Fibroblast of lung (primary cell): ENCODE data around the gene SOX11.

Source experiments
- EZH2 ChIP-seq: IDR thresholded peaks from 2 replicates; pipeline ENCODE4 v1.5.1; 2012; ENCODE audit warnings: low read length, control low read depth, mild to moderate bottlenecking; ENCODE audit errors: missing control alignments
- TF ChIP-seq, protein P1 (sequence below), 2 donors: IDR thresholded peaks in 1 of 2; conservative IDR thresholded peaks in 1 of 2; 1 replicate in 1 of 2; 2 replicates in 1 of 2; pipeline ENCODE4 v1.5.1; 2011 to 2012; ENCODE audit warnings: low read length in 2 of 2, control low read depth in 1 of 2, inconsistent platforms in 1 of 2, low read depth in 1 of 2, mild to moderate bottlenecking in 1 of 2

DNA sequence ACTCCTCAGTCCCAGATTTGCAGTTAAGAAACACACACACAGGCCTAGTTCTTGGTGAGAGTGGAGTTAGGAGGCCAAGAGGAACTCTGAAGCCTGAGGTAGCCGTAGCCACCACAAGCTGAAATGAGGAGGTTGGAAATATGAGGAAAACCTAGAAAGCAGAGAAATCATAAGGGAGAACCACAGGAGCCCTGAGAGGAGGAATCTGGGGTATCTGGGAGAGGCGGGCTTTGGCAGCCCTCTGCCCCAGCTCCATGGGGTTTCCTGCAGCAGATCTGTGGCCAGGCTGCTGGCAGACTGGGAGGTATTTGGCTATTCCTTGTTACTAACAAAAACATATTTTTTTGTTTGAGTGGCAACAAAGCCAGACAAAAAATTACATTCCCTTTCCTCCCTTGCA is 11.0 kb downstream of the SOX11 start:
- no peak for TF ChIP-seq EZH2
- TF ChIP-seq, protein P1, sequence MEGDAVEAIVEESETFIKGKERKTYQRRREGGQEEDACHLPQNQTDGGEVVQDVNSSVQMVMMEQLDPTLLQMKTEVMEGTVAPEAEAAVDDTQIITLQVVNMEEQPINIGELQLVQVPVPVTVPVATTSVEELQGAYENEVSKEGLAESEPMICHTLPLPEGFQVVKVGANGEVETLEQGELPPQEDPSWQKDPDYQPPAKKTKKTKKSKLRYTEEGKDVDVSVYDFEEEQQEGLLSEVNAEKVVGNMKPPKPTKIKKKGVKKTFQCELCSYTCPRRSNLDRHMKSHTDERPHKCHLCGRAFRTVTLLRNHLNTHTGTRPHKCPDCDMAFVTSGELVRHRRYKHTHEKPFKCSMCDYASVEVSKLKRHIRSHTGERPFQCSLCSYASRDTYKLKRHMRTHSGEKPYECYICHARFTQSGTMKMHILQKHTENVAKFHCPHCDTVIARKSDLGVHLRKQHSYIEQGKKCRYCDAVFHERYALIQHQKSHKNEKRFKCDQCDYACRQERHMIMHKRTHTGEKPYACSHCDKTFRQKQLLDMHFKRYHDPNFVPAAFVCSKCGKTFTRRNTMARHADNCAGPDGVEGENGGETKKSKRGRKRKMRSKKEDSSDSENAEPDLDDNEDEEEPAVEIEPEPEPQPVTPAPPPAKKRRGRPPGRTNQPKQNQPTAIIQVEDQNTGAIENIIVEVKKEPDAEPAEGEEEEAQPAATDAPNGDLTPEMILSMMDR (conservative IDR thresholded peaks at IDR 0.05 in 1 of 2, IDR thresholded peaks at IDR 0.05 in 1 of 2; ENCODE audit: low read depth in 1 of 2, low read length in 2 of 2) = no peak
